Measurements from ENCODE around the gene FGF22. TPM values are rescaled to one million over a fixed set of nuclear protein-coding genes. Genes with fewer than 3 reads are reported as not detected.

FGF22 gene
- total and polyA plus RNA-seq, 2 donors (not counting 1 experiment from before 2014, with no cell fraction given): 0.34 to 2.9 TPM

- Histone ChIP-seq H3K9me3 (ENCODE audit: control extremely low read depth in 1 of 3, control insufficient read depth in 2 of 3, insufficient read depth in 1 of 3, low read length in 2 of 3) (no peaks in the 10 kb centered on the region), H3K4me2 (replicated peaks; ENCODE audit: low read depth, low read length, poor library complexity, severe bottlenecking) (no peak overlapping the region), H3K27ac (ENCODE audit: low read length in 2 of 2) (no peak overlapping the region), H3K4me1 (ENCODE audit: control insufficient read depth in 2 of 2, insufficient read depth in 2 of 2, low read length in 2 of 2) (peaks cover 0 to 5% of the 10 kb centered on the region in 2 donors), H2AFZ (ENCODE audit: insufficient read depth, low read depth, low read length, poor library complexity, severe bottlenecking) (no peak overlapping the region), H4K20me1 (ENCODE audit: control insufficient read depth, insufficient read depth, low read length, poor library complexity, severe bottlenecking) (peaks cover 95% of the 10 kb centered on the region), H3K4me3 (ENCODE audit: control extremely low read depth in 1 of 5, extremely low read depth in 1 of 5, insufficient read depth in 1 of 5, low read depth in 2 of 5, low read length in 4 of 5) (no peak overlapping the region), H3K79me2 (ENCODE audit: control insufficient read depth, insufficient read depth, low read length) (peaks cover 62% of the 10 kb centered on the region), H3K36me3 (replicated peaks in 1 of 2; ENCODE audit: control extremely low read depth in 1 of 2, control insufficient read depth in 1 of 2, extremely low read depth in 1 of 2, insufficient read depth in 2 of 2, low read length in 1 of 2) (peaks cover 0 to 55% of the 10 kb centered on the region in 2 experiments), H3K27me3 (replicated peaks in 1 of 4; ENCODE audit: control extremely low read depth in 1 of 4, control insufficient read depth in 3 of 4, insufficient read depth in 4 of 4, low read length in 3 of 4) (no peaks in the 10 kb centered on the region), H3K9ac (ENCODE audit: low read length) (no peak overlapping the region)
- 96% methylated on average over 58 of the region's 58 CpGs for WGBS (ENCODE audit: insufficient coverage)
- H3K27me3 Mint-ChIP-seq: no peaks in the 10 kb centered on the region
- ATAC-seq (ENCODE audit: low read depth) (no peak), DNase-seq (no peak)
- intact Hi-C loops (cut with micrococcal nuclease): no loop called here
- POLR2A ChIA-PET: no interaction called here
- no peak overlapping the region for H3K27ac Mint-ChIP-seq
- H3K4me3 Mint-ChIP-seq: no peak overlapping the region
- TF ChIP-seq, protein P1, sequence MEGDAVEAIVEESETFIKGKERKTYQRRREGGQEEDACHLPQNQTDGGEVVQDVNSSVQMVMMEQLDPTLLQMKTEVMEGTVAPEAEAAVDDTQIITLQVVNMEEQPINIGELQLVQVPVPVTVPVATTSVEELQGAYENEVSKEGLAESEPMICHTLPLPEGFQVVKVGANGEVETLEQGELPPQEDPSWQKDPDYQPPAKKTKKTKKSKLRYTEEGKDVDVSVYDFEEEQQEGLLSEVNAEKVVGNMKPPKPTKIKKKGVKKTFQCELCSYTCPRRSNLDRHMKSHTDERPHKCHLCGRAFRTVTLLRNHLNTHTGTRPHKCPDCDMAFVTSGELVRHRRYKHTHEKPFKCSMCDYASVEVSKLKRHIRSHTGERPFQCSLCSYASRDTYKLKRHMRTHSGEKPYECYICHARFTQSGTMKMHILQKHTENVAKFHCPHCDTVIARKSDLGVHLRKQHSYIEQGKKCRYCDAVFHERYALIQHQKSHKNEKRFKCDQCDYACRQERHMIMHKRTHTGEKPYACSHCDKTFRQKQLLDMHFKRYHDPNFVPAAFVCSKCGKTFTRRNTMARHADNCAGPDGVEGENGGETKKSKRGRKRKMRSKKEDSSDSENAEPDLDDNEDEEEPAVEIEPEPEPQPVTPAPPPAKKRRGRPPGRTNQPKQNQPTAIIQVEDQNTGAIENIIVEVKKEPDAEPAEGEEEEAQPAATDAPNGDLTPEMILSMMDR (IDR thresholded peaks at IDR 0.05): no peak
- TF ChIP-seq EZH2 (IDR thresholded peaks at IDR 0.05; ENCODE audit: borderline replicate concordance, insufficient read depth, low read depth, low read length, poor library complexity, severe bottlenecking): no peak
- peaks cover 19% of the 10 kb centered on the region for H3K4me1 Mint-ChIP-seq
- no peaks in the 10 kb centered on the region for H3K9me3 Mint-ChIP-seq (ENCODE audit: insufficient read depth)
- CTCF ChIA-PET: no interaction called here
These were observed 11.6 kb downstream of the FGF22 start for GRCh38 chr19:651114-651818.

GRCh38 chr19:651991-652390 is 12.3 kb downstream of the FGF22 start:
- Histone ChIP-seq H4K20me1 (ENCODE audit: control insufficient read depth, insufficient read depth, low read length, poor library complexity, severe bottlenecking) (peaks cover 95% of the 10 kb centered on the region), H3K4me3 (ENCODE audit: control extremely low read depth in 1 of 5, extremely low read depth in 1 of 5, insufficient read depth in 1 of 5, low read depth in 2 of 5, low read length in 4 of 5) (no peak overlapping the region), H3K36me3 (replicated peaks in 1 of 2; ENCODE audit: control extremely low read depth in 1 of 2, control insufficient read depth in 1 of 2, extremely low read depth in 1 of 2, insufficient read depth in 2 of 2, low read length in 1 of 2) (peaks cover 0 to 53% of the 10 kb centered on the region in 2 experiments), H3K4me1 (ENCODE audit: control insufficient read depth in 2 of 2, insufficient read depth in 2 of 2, low read length in 2 of 2) (peaks cover 0 to 5% of the 10 kb centered on the region in 2 donors), H3K27me3 (replicated peaks in 1 of 4; ENCODE audit: control extremely low read depth in 1 of 4, control insufficient read depth in 3 of 4, insufficient read depth in 4 of 4, low read length in 3 of 4) (no peaks in the 10 kb centered on the region), H3K27ac (ENCODE audit: low read length in 2 of 2) (no peak overlapping the region), H3K4me2 (replicated peaks; ENCODE audit: low read depth, low read length, poor library complexity, severe bottlenecking) (no peak overlapping the region), H2AFZ (ENCODE audit: insufficient read depth, low read depth, low read length, poor library complexity, severe bottlenecking) (no peak overlapping the region), H3K9me3 (ENCODE audit: control extremely low read depth in 1 of 3, control insufficient read depth in 2 of 3, insufficient read depth in 1 of 3, low read length in 2 of 3) (no peaks in the 10 kb centered on the region), H3K9ac (ENCODE audit: low read length) (no peak overlapping the region), H3K79me2 (ENCODE audit: control insufficient read depth, insufficient read depth, low read length) (peaks cover 70% of the 10 kb centered on the region)
- DNase-seq: no peak
- Mint-ChIP-seq H3K27ac (no peak overlapping the region), H3K4me3 (no peak overlapping the region), H3K4me1 (peaks cover 22% of the 10 kb centered on the region), H3K9me3 (ENCODE audit: insufficient read depth) (no peaks in the 10 kb centered on the region), H3K27me3 (no peaks in the 10 kb centered on the region)
- POLR2A ChIA-PET: no interaction called here
- WGBS (ENCODE audit: insufficient coverage): 95% methylated on average over 24 of the region's 24 CpGs
- intact Hi-C loops (cut with micrococcal nuclease): no loop called here
- ATAC-seq (ENCODE audit: low read depth): no peak
- TF ChIP-seq, protein P1 (IDR thresholded peaks at IDR 0.05): no peak
- TF ChIP-seq EZH2 (IDR thresholded peaks at IDR 0.05; ENCODE audit: borderline replicate concordance, insufficient read depth, low read depth, low read length, poor library complexity, severe bottlenecking): no peak
- CTCF ChIA-PET: no interaction called here

All from B cell (primary cell).